Activated gamma-delta T cell treated with anti-CD3 and anti-CD28 coated beads, Interleukin-2, amount 50 U/mL, for 16 hours (primary cell): Measurements from ENCODE around the gene ECE1.
A peak's percentile ranks its signal among the peaks of the same experiment; 100 is the strongest.
"Not testable (repeated sequence)": the region's sequence is repeated elsewhere in the genome, so short reads cannot be mapped to it uniquely, and the experiment has no call there.

Source experiments
- DNase-seq: peaks from one replicate; pipeline ENCODE4 v3.0.0-alpha.2; 2020; ENCODE audit warnings: low read depth

Gene ECE1

DNA sequence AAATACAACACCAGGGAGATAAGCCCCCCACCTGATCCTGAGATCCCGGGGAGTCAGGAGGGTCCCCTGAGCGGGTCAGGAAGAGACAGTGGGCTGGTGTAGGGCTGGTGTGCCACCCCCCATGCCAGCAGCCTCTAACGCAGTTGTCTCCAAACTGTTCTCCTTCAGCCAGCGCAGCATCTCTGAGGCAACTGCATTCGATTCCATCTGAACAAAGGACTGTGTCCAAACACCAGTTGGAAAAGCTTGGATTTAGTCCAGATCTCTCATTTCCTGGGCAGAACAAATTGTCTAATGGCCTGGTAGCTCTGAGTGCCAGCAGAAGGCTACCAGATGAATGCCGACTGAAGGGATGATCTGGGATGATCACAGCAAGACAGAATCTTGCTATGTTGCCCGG is 69.4 kb downstream of the ECE1 start:
- no peak for DNase-seq

GRCh38 chr1:21219674-21220073 is 70.6 kb downstream of the ECE1 start:
- no peak for DNase-seq

DNA sequence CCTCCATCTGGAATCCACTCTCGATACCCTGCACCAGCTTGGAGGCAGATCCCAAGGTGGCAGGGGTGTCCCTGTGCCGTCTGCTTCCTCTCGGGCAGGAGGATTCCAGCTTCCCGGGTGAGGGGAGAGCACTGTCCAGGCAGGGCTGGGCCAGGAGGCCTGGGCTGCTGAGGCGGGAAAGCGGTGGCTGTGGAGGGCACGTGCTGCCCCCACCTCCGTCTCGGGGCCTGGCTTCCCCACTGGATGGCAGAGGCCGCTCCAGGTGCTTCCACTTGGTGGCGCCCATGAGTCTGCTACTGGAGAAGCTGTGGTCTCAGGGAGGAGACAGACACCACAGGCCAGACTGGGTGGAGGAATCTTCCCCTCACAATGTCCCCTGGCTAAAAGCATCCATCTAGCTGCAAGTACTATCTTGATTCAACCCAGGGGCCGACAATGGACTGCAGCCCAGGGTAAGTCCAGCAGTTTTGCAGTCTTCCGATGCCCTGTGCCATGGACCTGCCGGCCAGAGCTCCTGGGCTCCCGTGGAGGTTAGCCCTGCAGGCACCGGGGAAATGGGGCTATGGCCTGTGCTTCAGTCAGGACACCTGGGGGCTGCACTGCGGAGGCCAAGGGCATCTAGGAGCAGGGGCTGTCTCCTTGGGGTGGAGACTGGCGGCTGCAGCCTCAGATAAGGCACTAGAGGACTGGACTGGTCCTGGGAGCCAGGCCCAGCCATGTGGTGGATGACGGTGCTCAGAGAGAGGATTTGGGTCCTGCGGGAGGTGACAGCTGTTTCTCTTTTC is 72.3 kb downstream of the ECE1 start:
- no peak for DNase-seq

DNA sequence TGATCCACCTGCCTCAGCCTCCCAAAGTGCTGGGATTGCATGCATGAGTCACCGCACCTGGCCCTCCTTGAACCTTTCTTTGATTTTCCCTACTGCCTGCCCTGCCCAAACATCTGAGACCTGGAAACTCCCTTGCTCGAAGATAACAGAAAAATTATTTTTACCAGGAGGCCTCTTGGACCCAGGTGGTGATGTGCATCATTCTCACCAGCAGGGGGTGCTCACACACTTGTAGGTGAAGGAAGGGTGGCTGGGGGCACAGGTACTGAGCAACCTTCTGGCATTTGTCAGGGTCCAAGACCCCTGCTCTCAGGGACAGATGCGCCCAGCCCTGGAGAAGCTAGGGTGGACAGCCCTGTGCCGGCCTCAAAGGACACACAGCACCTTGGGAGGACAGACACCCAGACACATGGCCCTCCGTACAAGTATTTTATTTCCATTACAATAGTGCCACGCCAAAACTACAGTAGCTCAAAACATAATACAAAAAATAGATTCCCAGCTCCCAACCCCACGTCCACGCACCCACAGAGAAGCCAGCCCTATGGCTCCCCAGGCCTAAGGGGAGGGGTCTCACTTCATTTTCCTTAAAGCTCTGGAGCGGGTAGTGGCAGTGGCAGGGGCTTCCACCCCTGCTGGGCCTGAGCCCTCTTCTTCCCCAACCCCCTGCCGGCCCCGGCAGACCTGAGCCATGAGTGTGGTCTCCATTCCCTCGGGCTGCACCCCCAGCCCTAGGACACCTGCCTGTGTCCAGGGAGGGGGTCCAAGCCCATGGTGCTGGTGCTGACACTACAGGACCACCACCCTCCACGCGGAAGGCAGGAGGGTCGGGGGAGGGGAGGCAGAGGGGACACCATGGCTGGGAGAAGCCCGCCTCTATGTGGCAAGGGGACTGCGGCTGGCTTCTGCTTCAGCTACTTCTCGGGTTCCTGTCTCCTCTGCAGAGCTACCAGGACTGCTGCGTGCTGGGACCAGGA is 73.1 kb downstream of the ECE1 start:
- DNase-seq = peak; percentile 54

DNA sequence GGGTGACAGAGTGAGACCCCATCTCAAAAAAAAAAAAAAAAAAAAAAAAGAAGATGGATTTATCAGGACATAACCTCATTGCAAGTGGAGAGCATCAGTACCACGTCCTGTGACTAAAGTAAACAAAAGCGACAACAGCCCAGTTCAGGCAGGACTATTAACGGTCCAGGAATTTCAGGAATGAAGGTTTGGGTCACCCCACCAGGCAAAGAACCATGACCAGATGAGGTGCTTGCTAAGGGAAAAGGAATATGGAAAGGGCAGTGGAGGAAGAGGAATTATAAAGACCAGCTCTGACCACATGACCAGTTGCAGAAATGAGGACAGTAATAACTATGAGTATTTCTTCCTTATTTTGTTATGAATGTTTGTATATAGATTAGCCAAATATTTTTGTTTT is 78.1 kb downstream of the ECE1 start:
- no peak for DNase-seq

GRCh38 chr1:21208137-21208700 is 82.0 kb downstream of the ECE1 start:
- not testable (repeated sequence) for DNase-seq

DNA sequence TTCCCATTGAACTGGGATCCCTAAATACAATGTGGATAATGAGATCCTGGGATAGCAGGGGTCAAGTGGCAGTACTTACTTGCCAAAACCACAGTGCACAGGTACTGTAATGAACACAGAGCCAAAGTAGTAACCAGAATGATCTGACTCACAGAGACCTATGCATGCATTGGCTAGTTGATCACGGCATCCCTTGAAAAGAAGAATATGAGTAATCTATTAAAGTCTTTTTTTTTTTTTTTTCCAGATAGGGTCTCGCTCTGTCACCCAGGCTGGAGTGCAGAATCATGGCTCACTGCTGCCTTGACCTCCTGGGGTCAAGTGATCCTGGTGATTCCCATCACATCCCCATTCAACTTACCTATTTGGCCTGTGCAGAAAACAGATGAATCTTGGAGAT is 84.1 kb downstream of the ECE1 start:
- no peak for DNase-seq

DNA sequence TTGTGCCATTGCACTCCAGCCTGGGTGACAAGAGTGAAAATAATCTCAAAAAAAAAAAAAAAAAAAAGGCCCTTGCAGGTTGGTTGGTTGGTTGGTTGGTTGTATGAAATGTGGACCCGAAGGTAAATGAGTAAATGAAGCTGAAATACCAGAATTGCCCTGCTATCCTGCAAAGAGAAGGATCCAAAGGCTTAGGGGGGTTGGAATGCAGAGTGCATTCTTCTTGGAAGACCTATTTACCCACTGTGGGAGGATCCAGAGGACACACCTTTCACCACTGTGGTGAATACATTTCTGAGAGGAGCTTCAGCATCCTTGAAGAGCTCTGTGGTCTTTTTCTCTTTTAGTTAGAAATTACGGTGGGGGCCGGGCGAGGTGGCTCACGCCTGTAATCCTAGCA is 84.8 kb downstream of the ECE1 start:
- DNase-seq = no peak

DNA sequence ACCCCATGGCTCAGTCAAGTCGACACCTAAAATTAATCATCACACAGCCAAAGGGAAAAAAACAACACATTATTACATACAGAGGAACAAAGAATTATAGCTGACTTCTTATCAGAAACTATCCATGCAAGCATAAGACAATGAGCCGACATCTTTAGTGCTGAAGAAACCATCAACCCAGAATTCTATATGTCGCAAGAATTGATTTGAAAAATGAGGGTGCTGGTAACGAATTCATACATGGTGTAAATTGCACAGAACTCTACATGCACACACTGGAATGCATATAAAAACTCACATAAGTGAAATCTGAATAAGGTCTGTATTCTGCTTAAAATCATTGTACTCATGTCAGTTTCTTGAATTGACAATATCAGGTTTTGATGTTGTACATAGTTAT is 88.6 kb downstream of the ECE1 start:
- no peak for DNase-seq

- DNase-seq = not testable (repeated sequence)
These were observed 89.0 kb downstream of the ECE1 start for GRCh38 chr1:21201238-21201637.

DNA sequence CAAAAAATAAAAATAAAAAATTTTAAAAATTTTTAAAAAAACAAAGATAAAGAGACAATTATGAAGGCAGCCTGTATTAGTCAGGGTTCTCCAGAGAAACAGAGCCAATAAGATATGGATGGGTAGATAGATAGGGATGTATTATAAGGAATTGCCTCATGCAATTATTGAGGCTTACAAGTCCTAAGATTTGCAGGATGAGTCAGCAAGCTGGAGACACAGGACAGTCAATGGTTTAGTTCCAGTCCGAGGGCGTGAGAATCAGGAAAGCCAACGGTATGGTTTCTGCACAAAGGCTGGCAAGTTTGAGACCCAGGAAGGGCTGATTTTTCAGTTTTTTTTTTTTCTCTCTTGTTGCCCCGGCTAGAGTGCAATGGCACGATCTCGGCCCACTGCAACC is 89.5 kb downstream of the ECE1 start:
- DNase-seq = no peak

DNA sequence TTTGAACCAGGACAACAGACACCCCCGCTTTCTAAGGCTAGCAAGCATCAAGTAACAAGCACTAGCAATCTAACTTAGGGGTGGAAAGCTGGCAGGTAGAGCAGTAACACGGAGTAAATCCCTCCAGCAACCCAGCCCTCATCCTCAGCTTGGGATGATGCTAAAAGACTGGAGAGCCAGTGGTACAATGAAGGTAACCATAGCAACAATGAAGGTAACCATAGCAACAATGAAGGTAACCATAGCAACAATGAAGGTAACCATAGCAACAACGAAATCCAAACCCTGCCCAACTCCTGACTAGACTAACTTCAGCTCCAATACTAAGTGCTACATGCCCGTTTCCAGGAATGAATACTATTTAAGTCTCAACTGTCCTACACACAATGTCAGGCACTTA is 91.3 kb downstream of the ECE1 start:
- DNase-seq = no peak

- DNase-seq = no peak
These were observed 97.4 kb downstream of the ECE1 start for GRCh38 chr1:21192871-21193270.

- DNase-seq = no peak
These were observed 98.0 kb downstream of the ECE1 start for GRCh38 chr1:21192284-21192683.

DNA sequence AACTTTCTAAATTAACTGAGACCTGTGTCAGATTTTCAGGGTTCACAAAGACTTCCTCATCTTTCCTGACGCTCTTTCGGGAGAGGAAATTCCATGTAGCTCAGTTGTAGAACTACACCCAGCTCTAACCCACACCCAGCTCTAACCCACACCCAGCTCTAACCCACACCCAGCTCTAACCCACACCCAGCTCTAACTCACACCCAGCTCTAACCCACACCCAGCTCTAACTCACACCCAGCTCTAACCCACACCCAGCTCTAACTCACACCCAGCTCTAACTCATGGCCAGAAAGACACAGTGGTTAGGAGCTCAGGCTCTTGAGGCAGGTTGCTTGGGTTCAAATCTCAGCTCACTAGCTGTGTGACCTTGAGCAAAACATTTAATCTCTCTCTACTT is 99.5 kb downstream of the ECE1 start:
- not testable (repeated sequence) for DNase-seq

DNA sequence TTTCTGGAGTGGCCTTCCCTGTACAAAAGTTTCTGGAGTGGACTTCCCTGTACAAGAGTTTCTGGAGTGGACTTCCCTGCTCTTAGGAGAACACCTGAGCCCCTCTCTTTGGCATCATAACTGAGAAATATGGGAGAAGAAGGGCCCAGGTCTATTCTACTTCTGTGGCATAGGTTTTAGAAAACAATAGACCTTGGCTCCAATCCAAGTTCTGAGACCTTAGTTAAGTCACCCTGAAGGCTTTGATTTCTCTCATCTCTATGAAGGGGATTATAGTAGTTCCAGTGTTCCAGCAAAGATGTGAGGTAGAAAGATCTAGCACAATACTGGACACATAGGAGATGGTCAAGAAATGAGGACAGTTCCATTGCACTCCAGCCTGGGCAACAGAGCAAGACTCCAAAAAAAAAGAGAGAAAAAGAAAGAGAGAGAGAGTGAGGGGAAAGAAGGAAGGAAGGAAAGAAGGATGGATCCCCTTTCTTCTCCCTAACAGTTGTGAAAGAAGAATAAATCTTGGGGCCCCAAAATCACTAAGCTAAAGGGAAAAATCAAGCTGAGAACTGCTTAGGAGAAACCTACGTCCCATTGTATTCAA is 100.3 kb downstream of the ECE1 start:
- no peak for DNase-seq

DNA sequence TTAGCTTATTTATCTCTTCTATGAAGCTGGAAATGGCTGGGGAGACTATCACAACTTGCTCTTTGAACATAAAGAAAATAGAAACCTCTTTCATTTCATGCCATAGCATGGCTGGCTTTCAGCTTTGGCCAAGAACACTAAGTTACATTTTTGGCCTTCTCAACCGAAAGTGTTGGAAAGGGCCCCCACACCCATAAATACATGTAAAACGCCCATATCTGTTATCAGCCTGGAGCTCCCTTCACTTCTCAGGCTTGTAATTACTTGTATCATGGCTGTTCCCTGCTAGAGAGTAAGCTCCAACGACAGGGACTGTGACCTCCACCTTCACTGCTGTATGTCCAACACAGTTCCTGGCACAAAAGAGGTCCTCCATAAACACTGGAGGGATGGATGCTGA is 100.8 kb downstream of the ECE1 start:
- DNase-seq = no peak

GRCh38 chr1:21188235-21188634 is 102.0 kb downstream of the ECE1 start:
- no peak for DNase-seq

- DNase-seq = no peak
These were observed 105.0 kb downstream of the ECE1 start for GRCh38 chr1:21185221-21185731.

- no peak for DNase-seq
These were observed 106.0 kb downstream of the ECE1 start for GRCh38 chr1:21184276-21184675.

DNA sequence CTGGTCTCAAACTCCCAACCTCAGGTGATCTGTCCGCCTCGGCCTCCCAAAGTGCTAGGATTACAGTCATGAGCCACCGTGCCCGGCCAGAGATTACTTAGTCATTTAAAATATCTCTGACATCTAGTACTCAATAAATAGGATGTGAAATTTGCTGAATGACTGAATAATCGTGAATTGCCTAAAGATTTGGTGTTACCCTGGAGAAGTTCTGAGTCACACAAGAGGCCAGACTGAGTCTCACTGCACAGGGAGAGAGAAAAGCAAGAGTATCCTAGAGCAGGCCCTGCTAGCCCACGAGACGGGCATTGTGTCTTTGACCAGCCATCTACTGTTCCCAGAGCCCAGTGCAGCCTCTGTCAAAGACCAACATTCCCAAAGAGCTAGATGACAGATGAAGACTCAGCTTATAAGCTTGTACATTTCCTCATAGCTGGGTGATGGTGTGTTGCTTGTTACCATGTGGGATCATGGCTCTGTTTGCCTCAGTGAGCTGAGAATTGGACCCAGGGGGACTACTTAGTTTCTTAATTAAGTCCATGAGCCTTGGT is 108.0 kb downstream of the ECE1 start:
- DNase-seq = no peak

GRCh38 chr1:21178271-21178670 is 112.0 kb downstream of the ECE1 start:
- DNase-seq = not testable (repeated sequence)
